Melanocyte of skin (primary cell): ENCODE results near the gene SMIM3. TPM values are rescaled to one million over a fixed set of nuclear protein-coding genes. Genes with fewer than 3 reads are reported as not detected.

Experiments used
- total RNA-seq, 2 donors: library from RNA; depleted of rRNA; stranded (reverse); fragments of >200 nt; gene quantifications; 2 replicates each; pipeline ENCODE4 v1.2.3, GENCODE V29; 2012

The SMIM3 gene
- total RNA-seq, result 10 to 100 TPM in 1 of 2 donors, 1 to 10 TPM in 1; 8.9 to 27.3 TPM

DNA sequence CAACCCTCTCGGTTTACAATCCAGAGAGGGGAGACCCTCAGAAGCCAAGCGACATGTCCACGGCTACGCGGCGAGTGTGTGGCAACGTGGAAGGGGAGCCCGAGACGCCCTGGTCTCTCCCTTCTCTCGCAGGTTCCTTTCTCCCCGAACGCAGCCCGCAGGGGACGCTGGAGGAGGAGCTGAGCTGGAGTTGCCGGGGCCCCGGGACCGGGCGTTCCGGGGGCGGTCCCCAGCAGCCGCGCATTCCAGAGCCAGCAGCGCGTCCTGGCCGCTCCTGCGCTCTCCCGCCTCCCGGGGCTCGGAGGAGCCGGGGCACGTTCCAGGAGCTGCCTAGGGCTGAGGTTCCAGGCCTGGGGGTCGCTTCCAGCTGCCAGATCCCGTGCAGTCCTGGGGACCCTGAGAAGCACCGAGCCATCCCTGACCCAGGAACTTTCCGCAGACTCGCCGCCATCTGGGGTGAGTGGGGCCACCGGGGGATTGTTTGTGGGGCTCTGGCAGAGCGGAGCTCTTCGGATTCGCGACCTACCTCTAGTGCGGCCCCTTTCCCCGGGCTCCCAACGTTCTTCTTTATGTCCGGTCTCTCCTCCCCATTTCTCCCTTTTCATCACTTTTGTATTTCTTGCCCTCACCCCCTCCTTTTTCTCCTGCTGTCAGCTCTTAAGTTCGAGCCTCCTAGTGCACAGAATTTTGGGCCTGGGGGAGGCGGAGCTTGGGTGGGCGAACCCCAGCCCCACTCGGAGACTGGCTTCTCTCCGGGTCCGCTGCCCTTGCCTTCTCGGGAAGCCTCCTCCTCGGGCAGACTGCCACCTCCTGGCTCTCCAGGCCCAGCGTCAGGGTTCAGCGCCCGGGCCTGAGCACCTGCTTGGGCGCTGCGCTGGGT is at the start of gene SMIM3:
SMIM3 (plus strand) TSS at position 241 of the 880 bp plus-strand sequence. CDS start 16,684 bp downstream, outside the sequence.

DNA sequence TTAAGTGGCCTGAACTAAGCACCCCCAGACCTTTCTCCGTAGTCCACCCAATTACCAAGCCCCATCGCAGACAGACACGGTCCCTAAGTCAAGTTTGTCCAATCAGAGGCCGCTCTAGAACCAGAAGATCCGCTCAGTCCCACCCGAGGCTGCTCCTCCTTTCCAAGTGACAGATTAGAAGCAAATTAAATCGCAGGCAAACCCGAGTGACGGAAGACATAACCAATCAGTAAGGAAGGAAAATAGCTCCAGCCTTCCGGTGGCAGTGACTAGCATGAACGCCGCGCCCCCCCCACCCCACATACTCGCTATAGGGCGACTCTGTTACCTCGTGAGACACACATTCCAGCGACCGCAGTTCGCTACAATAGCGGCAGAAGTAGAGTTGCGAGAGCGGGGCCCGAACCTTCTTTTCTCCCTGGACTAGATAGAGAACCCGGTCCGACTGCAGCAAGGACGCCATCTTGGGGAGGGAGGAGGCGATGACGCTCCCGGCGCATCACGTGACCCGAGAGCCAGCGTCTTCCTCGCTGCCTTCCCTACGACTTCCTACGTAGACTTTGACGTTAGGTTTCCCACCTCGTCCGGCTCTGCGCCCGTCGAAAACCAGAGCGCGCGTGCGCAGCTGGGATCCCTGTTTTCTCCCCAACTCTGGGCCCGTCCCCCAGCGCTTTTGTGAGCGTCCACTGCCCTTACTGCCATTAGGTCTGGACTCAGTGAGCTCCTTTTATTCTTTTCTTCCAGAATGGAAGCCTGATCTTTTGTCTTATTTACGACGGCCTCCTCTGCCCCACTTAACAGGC is 19.8 kb upstream of the SMIM3 start, which contains the start of gene DCTN4:
DCTN4 (minus strand) TSS at position 487 of the 803 bp plus-strand sequence; CDS start at position 463, 24 bp downstream.

DNA sequence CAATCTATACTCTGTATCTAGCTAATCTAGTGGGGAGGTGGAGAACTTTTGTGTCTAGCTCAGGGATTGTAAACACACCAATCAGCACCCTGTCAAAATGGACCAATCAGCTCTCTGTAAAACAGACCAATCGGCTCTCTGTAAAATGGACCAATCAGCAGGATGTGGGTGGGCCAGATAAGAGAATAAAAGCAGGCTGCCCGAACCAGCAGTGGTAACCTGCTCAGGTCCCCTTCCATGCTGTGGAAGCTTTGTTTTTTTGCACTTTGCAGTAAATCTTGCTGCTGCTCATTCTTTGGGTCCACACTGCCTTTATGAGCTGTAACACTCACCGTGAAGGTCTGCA is 67.7 kb downstream of the SMIM3 start, which contains the start of gene IRGM:
IRGM (plus strand) TSS at position 214 of the 346 bp plus-strand sequence. CDS start 1,603 bp downstream, outside the sequence.

Other genes with a start within 250 kb of the SMIM3 start
- 1 to 10 TPM; 4.0 to 4.8 TPM for gene SYNPO, start 138.1 kb upstream of the SMIM3 start, total RNA-seq
- gene MYOZ3, start 117.5 kb upstream of the SMIM3 start, total RNA-seq, result 1 to 10 TPM in 1 of 2 donors, under 1 TPM in 1; 0.34 to 1.3 TPM
- gene RBM22, start 77.7 kb upstream of the SMIM3 start, total RNA-seq, result 10 to 100 TPM; 24.1 to 28.6 TPM
- 10 to 100 TPM; 49.6 to 57.8 TPM for gene DCTN4, start 19.7 kb upstream of the SMIM3 start, total RNA-seq
- gene IRGM, start 67.8 kb downstream of the SMIM3 start, total RNA-seq, result not detected
- gene ZNF300, start 126.2 kb downstream of the SMIM3 start, total RNA-seq, result 1 to 10 TPM; 2.4 to 5.0 TPM
- gene GPX3, start 241.8 kb downstream of the SMIM3 start, total RNA-seq, result 1 to 10 TPM in 1 of 2 donors, not detected in 1; 2.4 TPM